Heart left ventricle (tissue), 13 donors: ENCODE data around the gene FAM168A.

ENCODE experiments used
- POLR2A ChIP-seq, 2 donors: fragments of 450-650 bp; IDR thresholded peaks; one replicate each; pipeline ENCODE4 v1.6.1; 2017; ENCODE audit warnings: antibody characterized with exemption in 2 of 2, mild to moderate bottlenecking in 2 of 2, moderate library complexity in 2 of 2
- TF ChIP-seq, protein P1 (sequence below), 12 donors: fragments of 200-600 bp; sonication (generic) in 4 of 12; IDR thresholded peaks; one replicate each; pipeline versions ENCODE4 v1.5.0 to v1.8.0; 2018 to 2022; ENCODE audit warnings: antibody characterized with exemption in 12 of 12, mild to moderate bottlenecking in 5 of 12
- donor health status: ischemic (EF 13 %, LVEDD 7.1; RV severe dilation, severe dysfunction).
- donor health status: DM: no; HTN: yes; CAD: no.
- donor health status: DM: no; HTN: no; CAD: no.
- donor health status: ischemic (EF 25% LVEDD 6.9; RV normal size, moderate dysfunction).
- donor health status: ischemic (EF 25% LVEDD 5.7; RV mildly dilated, moderate dysfunction).
- donor health status: ischemic (EF 35%, LVEDD 5.7; RV mildly dilated, moderate dysfunction).
- donor health status: nonischemic (EF 11% LVEDD 7.7; RV severe dilation, severe dysfunction).
- donor health status: DM: yes; HTN: yes; CAD: no.
- donor health status: PGD.
- donor health status: ischemic (EF 29% LVEDD 5.4; RV normal size, mild dysfunction).
- donor health status: nonischemic (EF 23%, LVEDD 6.1; RV moderate dilation, normal function).

DNA sequence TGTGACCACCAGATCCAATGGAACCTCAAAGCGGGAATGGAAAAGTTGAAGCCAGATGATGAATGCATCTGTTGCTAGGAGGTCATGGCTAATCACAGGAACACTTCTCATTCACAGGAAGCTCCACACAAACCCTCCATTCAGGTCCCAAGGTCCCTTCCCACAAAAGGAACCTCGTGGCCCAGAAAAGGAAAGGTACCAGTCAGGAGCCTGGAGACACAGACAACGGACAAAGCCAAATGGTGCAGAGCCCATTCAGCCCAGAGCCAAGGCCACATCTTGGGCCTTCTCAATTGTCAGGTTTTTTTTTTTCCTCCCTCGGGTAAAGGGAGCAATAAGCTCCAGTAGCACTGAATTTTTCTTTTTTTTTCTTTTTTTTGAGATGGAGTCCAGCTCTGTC is 87.0 kb downstream of the FAM168A start:
- no peak for TF ChIP-seq POLR2A (IDR thresholded peaks at IDR 0.05)
- TF ChIP-seq, protein P1, sequence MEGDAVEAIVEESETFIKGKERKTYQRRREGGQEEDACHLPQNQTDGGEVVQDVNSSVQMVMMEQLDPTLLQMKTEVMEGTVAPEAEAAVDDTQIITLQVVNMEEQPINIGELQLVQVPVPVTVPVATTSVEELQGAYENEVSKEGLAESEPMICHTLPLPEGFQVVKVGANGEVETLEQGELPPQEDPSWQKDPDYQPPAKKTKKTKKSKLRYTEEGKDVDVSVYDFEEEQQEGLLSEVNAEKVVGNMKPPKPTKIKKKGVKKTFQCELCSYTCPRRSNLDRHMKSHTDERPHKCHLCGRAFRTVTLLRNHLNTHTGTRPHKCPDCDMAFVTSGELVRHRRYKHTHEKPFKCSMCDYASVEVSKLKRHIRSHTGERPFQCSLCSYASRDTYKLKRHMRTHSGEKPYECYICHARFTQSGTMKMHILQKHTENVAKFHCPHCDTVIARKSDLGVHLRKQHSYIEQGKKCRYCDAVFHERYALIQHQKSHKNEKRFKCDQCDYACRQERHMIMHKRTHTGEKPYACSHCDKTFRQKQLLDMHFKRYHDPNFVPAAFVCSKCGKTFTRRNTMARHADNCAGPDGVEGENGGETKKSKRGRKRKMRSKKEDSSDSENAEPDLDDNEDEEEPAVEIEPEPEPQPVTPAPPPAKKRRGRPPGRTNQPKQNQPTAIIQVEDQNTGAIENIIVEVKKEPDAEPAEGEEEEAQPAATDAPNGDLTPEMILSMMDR (IDR thresholded peaks at IDR 0.05), result no peak
